Measurements from ENCODE around the gene ITIH2.

- no peak for TF ChIP-seq CTCF (IDR thresholded peaks at IDR 0.05; ENCODE audit: low read depth, low read length)
- no peak for TF ChIP-seq POLR2A (IDR thresholded peaks at IDR 0.05; ENCODE audit: extremely low read depth, insufficient read length)
These were observed 31.7 kb downstream of the ITIH2 start for GRCh38 chr10:7734821-7735220.
